Left colon (tissue), 2 donors: ENCODE measurements around the gene TSHZ2. TPM values are rescaled to one million over a fixed set of nuclear protein-coding genes. Genes with fewer than 3 reads are reported as not detected.
"Not testable (repeated sequence)": the region's sequence is repeated elsewhere in the genome, so short reads cannot be mapped to it uniquely, and the experiment has no call there.

Experiments
- ATAC-seq: fragments of 200-7000 bp; cut with Tn5 transposase; one replicate; pipeline ENCODE4 v1.9.1; 2020; ENCODE audit warnings: mild to moderate bottlenecking, moderate library complexity
- DNase-seq, 2 donors: peaks; one replicate each; pipeline ENCODE4 v3.0.0-alpha.2; 2020
- intact Hi-C, 2 donors: fragments of 100-400 bp; cut with DNase I in 1 of 2; cut with micrococcal nuclease in 1 of 2; formaldehyde crosslinking; loops; one replicate each; pipeline versions ENCODE4 v1.11.2 to v1.14.0; 2022; cut with DNase I, micrococcal nuclease
- total RNA-seq, 2 donors: library from RNA; stranded (reverse); fragmentation: NEBNext Ultra II Directional; extraction: Animal tissue kit (Norgen Biotek cat#: 25700); gene quantifications; one replicate each; pipeline ENCODE4 v1.2.1, GENCODE V29; 2021
- donor health status: DM: no; HTN: no; CAD: no.
- donor health status: DM: yes; HTN: yes; CAD: no.

The TSHZ2 gene
- total RNA-seq, 2 donors from 2014 or later: 1.7 to 4.9 TPM

DNA sequence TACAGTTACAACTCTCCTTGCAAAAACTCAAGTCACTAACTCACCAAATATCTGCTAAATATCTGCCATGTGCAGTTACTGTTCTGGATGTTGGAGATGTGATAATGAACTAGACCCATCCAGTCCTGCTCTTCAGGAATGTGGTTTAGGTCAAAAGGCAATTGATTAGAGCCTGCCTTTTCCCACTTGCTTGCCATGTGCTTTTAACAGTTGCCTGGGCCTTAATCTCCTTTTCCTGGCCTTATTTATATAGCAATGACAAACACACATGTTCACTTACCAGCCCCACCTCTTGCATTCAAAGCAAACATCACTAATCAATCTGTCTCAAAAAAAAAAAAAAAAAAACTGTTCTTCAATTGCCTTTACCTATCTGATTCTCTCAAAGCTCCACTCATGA lies 422.3 kb downstream of the TSHZ2 start:
- intact Hi-C loops: no loop called here
- DNase-seq: no peak
- ATAC-seq: peak; percentile 35

- no peak for DNase-seq
- intact Hi-C loops: no loop called here
- ATAC-seq: no peak
Observed at GRCh38 chr20:53395188-53395923, 423.2 kb downstream of the TSHZ2 start.

DNA sequence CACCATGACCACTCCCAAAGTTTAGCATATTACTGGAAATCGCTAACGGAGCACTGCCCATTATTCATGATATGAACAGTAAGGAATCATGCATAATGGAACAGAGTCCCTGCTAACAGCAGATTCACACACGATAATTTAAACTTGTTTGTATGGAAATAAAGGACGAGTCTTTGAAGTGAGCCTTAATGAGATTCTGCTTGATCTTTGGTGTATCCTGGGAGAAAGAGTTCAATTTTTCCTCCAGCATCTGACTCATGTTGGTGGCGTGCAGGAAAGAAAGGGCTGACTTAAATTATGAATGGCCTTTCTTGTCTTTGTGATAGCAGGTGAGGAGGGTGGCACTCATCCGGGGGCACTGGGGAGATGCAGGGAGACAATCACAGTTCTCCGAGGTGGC lies 426.9 kb downstream of the TSHZ2 start:
- ATAC-seq: no peak
- DNase-seq: no peak
- intact Hi-C loops: no loop called here

GRCh38 chr20:53399592-53400335 lies 427.6 kb downstream of the TSHZ2 start:
- ATAC-seq: no peak
- intact Hi-C loops: no loop called here
- DNase-seq: no peak

GRCh38 chr20:53402233-53403005 lies 430.3 kb downstream of the TSHZ2 start:
- ATAC-seq: no peak
- DNase-seq: no peak
- intact Hi-C loops: no loop called here

DNA sequence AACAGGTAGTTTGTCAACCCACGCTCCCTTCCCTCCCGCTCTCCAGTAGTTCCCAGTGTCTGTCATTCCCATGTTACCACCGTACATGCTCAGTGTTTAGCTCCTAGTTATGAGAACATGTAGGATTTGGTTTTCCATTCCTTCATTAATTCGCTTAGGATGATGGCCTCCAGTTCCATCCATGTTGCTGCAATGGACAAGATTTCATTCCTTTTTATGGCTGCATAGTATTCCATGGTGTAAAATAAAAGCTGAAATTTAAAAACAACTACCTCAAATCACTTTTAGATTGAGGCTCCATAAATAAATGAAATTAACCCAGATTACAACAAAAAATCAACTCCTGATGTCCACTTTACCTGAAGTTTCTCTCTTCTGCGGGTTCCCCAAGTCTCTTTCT lies 430.9 kb downstream of the TSHZ2 start:
- ATAC-seq (no peak), DNase-seq (no peak)
- intact Hi-C loops: no loop called here

DNA sequence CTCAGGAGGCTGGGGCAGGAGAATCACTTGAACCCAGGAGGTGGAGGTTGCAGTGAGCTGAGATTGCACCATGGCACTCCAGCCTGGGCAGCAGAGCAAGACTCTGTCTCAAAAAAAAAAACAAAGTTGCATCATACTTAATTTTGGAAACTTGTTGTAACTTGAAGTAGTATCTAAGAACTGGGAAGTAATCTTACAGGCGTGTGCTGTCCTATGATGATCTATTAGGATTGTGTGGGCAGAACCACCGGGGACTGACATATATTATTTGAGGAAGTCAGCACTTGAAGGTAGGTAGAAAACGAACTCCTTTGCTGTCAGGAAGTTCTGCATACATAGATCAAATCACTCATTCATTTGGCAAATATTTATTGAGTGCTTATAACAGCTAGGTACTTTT lies 433.0 kb downstream of the TSHZ2 start:
- no peak for ATAC-seq

GRCh38 chr20:53406580-53406979 lies 434.4 kb downstream of the TSHZ2 start:
- DNase-seq (no peak), ATAC-seq (no peak)
- intact Hi-C loops: no loop called here

More for the DNA sequence above, 433.0 kb downstream of the TSHZ2 start:
- intact Hi-C loops: no loop called here
- DNase-seq: no peak

GRCh38 chr20:53408691-53409446 lies 436.7 kb downstream of the TSHZ2 start:
- intact Hi-C loops: no loop called here
- ATAC-seq: no peak
- DNase-seq: no peak

DNA sequence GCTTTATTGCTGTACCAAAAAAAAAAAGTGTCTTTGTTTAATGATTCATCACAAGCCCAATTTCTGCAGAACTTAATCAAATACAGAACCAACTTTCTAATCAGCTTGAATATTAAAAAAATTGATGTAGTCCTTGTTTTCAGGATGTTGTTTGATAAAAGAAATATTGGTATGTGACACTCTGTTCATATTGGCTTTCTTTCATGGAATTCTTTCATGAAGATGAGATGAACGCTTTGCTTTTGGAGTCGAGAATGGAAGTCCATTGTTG lies 437.2 kb downstream of the TSHZ2 start:
- ATAC-seq (no peak), DNase-seq (no peak)
- intact Hi-C loops: no loop called here

- intact Hi-C loops: no loop called here
- DNase-seq (no peak), ATAC-seq (no peak)
Observed at GRCh38 chr20:53411129-53411528, 439.0 kb downstream of the TSHZ2 start.

- DNase-seq: no peak
- intact Hi-C loops: no loop called here
- ATAC-seq: no peak
Observed at GRCh38 chr20:53411891-53412290, 439.7 kb downstream of the TSHZ2 start.

GRCh38 chr20:53412577-53413185 lies 440.5 kb downstream of the TSHZ2 start:
- DNase-seq (no peak), ATAC-seq (no peak)
- intact Hi-C loops: no loop called here

DNA sequence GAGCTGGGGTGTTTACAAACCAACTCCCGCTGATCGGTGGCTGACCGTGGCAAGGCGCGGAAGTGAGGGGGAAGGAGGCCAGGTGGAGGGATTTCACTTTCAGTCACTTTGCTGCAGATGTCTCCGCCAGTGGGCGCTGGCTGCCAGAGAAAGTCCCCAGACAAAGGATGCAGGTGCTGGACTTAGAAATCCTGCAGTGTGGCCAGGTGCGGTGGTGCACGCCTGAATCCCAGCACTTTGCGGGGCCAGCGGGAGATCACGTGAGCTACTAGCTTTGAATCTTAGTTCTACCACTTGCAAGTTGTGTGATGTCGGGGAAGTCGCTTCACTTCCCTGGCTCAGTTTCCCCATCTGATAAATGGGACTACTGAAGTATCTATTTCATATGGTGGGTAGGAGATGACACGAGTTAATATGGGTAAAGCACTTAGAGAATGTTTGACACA lies 441.1 kb downstream of the TSHZ2 start:
- DNase-seq: peak; percentile 40 to 72
- ATAC-seq: peak; percentile 81
- intact Hi-C loops: no loop called here

GRCh38 chr20:53413845-53414244 lies 441.7 kb downstream of the TSHZ2 start:
- intact Hi-C loops, ATAC-seq, DNase-seq: not testable (repeated sequence)

- DNase-seq (no peak), ATAC-seq (no peak)
- intact Hi-C loops: no loop called here
Observed at GRCh38 chr20:53419693-53420460, 447.7 kb downstream of the TSHZ2 start.

- ATAC-seq (no peak), DNase-seq (no peak)
- intact Hi-C loops: no loop called here
Observed at GRCh38 chr20:53421343-53421742, 449.2 kb downstream of the TSHZ2 start.

GRCh38 chr20:53422039-53422438 lies 449.9 kb downstream of the TSHZ2 start:
- intact Hi-C loops: no loop called here
- no peak for ATAC-seq
- no peak for DNase-seq
